SK-N-SH treated with all-trans-retinoic acid at 6 μM for 48 hours (cell line): ENCODE results near the gene MID1.

Experiments
- ATAC-seq: fragments of 200-7000 bp; cut with Tn5 transposase; 3 replicates; pipeline ENCODE4 v1.9.1; 2020; ENCODE audit warnings: mild to moderate bottlenecking, moderate library complexity
- ARNTL ChIP-seq: fragments of 450-650 bp; formaldehyde crosslinking; IDR thresholded peaks from 2 replicates; pipeline ENCODE4 v1.5.0; 2020; ENCODE audit warnings: low read depth, mild to moderate bottlenecking, moderate library complexity, borderline replicate concordance
- BACH2 ChIP-seq: fragments of 250-450 bp; sonication (Bioruptor Pico); IDR thresholded peaks from 2 replicates; pipeline ENCODE4 v1.9.0; 2021; ENCODE audit warnings: mild to moderate bottlenecking, borderline replicate concordance
- CREB5 ChIP-seq: fragments of 250-450 bp; sonication (Bioruptor Pico); IDR thresholded peaks from 2 replicates; pipeline ENCODE4 v1.5.1; 2020; ENCODE audit warnings: low read depth, mild to moderate bottlenecking, moderate library complexity
- CSDC2 ChIP-seq: fragments of 250-450 bp; sonication (Bioruptor Pico); IDR thresholded peaks from 2 replicates; pipeline ENCODE4 v1.5.0; 2020; ENCODE audit warnings: mild to moderate bottlenecking, moderate library complexity
- CSRNP3 ChIP-seq: fragments of 250-450 bp; sonication (Bioruptor Pico); IDR thresholded peaks from 2 replicates; pipeline ENCODE4 v1.5.1; 2021; ENCODE audit warnings: mild to moderate bottlenecking, moderate library complexity
- ESRRG ChIP-seq: fragments of 250-450 bp; sonication (Bioruptor Pico); IDR thresholded peaks from 2 replicates; pipeline ENCODE4 v1.6.1; 2021; ENCODE audit warnings: mild to moderate bottlenecking
- GLIS3 ChIP-seq: fragments of 250-450 bp; sonication (Bioruptor Pico); IDR thresholded peaks from 2 replicates; pipeline ENCODE4 v1.5.0; 2020; ENCODE audit warnings: mild to moderate bottlenecking, moderate library complexity
- ISL1 ChIP-seq: fragments of 250-450 bp; sonication (Bioruptor Pico); IDR thresholded peaks from 2 replicates; pipeline ENCODE4 v2.1.2; 2022; ENCODE audit warnings: mild to moderate bottlenecking, moderate library complexity
- PATZ1 ChIP-seq: fragments of 250-450 bp; sonication (Bioruptor Pico); IDR thresholded peaks from 2 replicates; pipeline ENCODE4 v1.8.0; 2020; ENCODE audit warnings: mild to moderate bottlenecking, moderate library complexity, borderline replicate concordance
- POU6F1 ChIP-seq: fragments of 250-450 bp; sonication (Bioruptor Pico); IDR thresholded peaks from 2 replicates; pipeline ENCODE4 v1.8.0; 2021; ENCODE audit warnings: low read depth, mild to moderate bottlenecking, moderate library complexity, borderline replicate concordance
- PPARA ChIP-seq: fragments of 250-450 bp; sonication (Bioruptor Pico); IDR thresholded peaks from 2 replicates; pipeline ENCODE4 v1.5.0; 2020; ENCODE audit warnings: mild to moderate bottlenecking, borderline replicate concordance
- RARB ChIP-seq: fragments of 250-450 bp; sonication (Bioruptor Pico); IDR thresholded peaks from 2 replicates; pipeline ENCODE4 v1.8.0; 2021; ENCODE audit warnings: mild to moderate bottlenecking, moderate library complexity
- SNAI2 ChIP-seq: fragments of 250-450 bp; sonication (Bioruptor Pico); IDR thresholded peaks from 2 replicates; pipeline ENCODE4 v1.5.0; 2020; ENCODE audit warnings: mild to moderate bottlenecking, moderate library complexity
- TCF4 ChIP-seq: fragments of 250-450 bp; sonication (Bioruptor Pico); IDR thresholded peaks from 2 replicates; pipeline ENCODE4 v1.8.0; 2021; ENCODE audit warnings: mild to moderate bottlenecking, moderate library complexity, borderline replicate concordance
- TOX ChIP-seq: fragments of 250-450 bp; sonication (Bioruptor Pico); IDR thresholded peaks from 2 replicates; pipeline ENCODE4 v1.8.0; 2021; ENCODE audit warnings: mild to moderate bottlenecking, moderate library complexity, borderline replicate concordance
- TSHZ2 ChIP-seq: fragments of 250-450 bp; sonication (Bioruptor Pico); IDR thresholded peaks from 2 replicates; pipeline ENCODE4 v1.5.0; 2020; ENCODE audit warnings: mild to moderate bottlenecking, moderate library complexity
- ZC3H10 ChIP-seq: fragments of 250-450 bp; sonication (Bioruptor Pico); IDR thresholded peaks from 2 replicates; pipeline ENCODE4 v1.5.1; 2021; ENCODE audit warnings: mild to moderate bottlenecking, moderate library complexity
- ZFP3 ChIP-seq: fragments of 250-450 bp; sonication (Bioruptor Pico); IDR thresholded peaks from 2 replicates; pipeline ENCODE4 v1.5.0; 2020; ENCODE audit warnings: mild to moderate bottlenecking, moderate library complexity
- ZFP30 ChIP-seq: fragments of 450-650 bp; formaldehyde crosslinking; IDR thresholded peaks from 2 replicates; pipeline ENCODE4 v1.5.0; 2022; ENCODE audit warnings: mild to moderate bottlenecking, moderate library complexity
- ZNF565 ChIP-seq: fragments of 450-650 bp; formaldehyde crosslinking; conservative IDR thresholded peaks from 2 replicates; pipeline ENCODE4 v1.5.0; 2020; ENCODE audit warnings: low read depth, mild to moderate bottlenecking, moderate library complexity
- ZNF70 ChIP-seq: fragments of 450-650 bp; formaldehyde crosslinking; IDR thresholded peaks from 2 replicates; pipeline ENCODE4 v1.5.0; 2020; ENCODE audit warnings: mild to moderate bottlenecking, moderate library complexity
- ZNF8 ChIP-seq: fragments of 450-650 bp; formaldehyde crosslinking; IDR thresholded peaks from 2 replicates; pipeline ENCODE4 v1.5.0; 2020; ENCODE audit warnings: mild to moderate bottlenecking, moderate library complexity

The MID1 gene

GRCh38 chrX:10554612-10555270 is 65.6 kb downstream of the MID1 start (continued):
- no peak for TF ChIP-seq TSHZ2 (CRISPR knock-in tag)
- TF ChIP-seq CSDC2 (CRISPR knock-in tag) = no peak
- TF ChIP-seq CSRNP3 (CRISPR knock-in tag) = no peak
- TF ChIP-seq ZC3H10 (CRISPR knock-in tag) = no peak
- no peak for TF ChIP-seq ZNF70
- no peak for TF ChIP-seq ISL1
- no peak for TF ChIP-seq ZNF8
- no peak for TF ChIP-seq BACH2 (CRISPR knock-in tag)
- TF ChIP-seq TOX (CRISPR knock-in tag) = no peak
- no peak for TF ChIP-seq ZNF565 (CRISPR knock-in tag)

GRCh38 chrX:10549280-10549679 is 71.1 kb downstream of the MID1 start:
- peak; percentile 59 for ATAC-seq
- TF ChIP-seq GLIS3 (CRISPR knock-in tag) = no peak
- no peak for TF ChIP-seq ESRRG (CRISPR knock-in tag)
- TF ChIP-seq ZFP3 = no peak
- TF ChIP-seq CREB5 (CRISPR knock-in tag) = no peak
- no peak for TF ChIP-seq ZNF8
- TF ChIP-seq SNAI2 (CRISPR knock-in tag) = no peak
- TF ChIP-seq ZFP30 (CRISPR knock-in tag) = no peak
- TF ChIP-seq CSDC2 (CRISPR knock-in tag) = no peak
- no peak for TF ChIP-seq CSRNP3 (CRISPR knock-in tag)
- no peak for TF ChIP-seq TCF4
- TF ChIP-seq ISL1 = no peak; the same call in 1 of the 2 replicates

- TF ChIP-seq PATZ1 (CRISPR knock-in tag) (no peak), CSDC2 (CRISPR knock-in tag) (no peak), GLIS3 (CRISPR knock-in tag) (no peak), SNAI2 (CRISPR knock-in tag) (no peak), ISL1 (no peak), ZNF70 (no peak), PPARA (CRISPR knock-in tag) (no peak), ARNTL (CRISPR knock-in tag) (no peak)
- peak; percentile 63 for ATAC-seq
These were observed 71.7 kb downstream of the MID1 start for GRCh38 chrX:10548688-10549087.

- TF ChIP-seq ZFP3 = no peak
- no peak for TF ChIP-seq RARB (CRISPR knock-in tag)
- no peak for TF ChIP-seq POU6F1 (CRISPR knock-in tag)
- TF ChIP-seq ZNF70 = no peak
- TF ChIP-seq ARNTL (CRISPR knock-in tag) = no peak
- no peak for TF ChIP-seq TCF4
- TF ChIP-seq PATZ1 (CRISPR knock-in tag) = no peak
- ATAC-seq = no peak
These were observed 74.5 kb downstream of the MID1 start for GRCh38 chrX:10545882-10546281.
